ENCODE data around the gene IGFN1. TPM values are rescaled to one million over a fixed set of nuclear protein-coding genes. Genes with fewer than 3 reads are reported as not detected.

Gene IGFN1
- total and polyA plus RNA-seq, 9 of the 15 experiments (the other 6 are each of a cell fraction or from before 2014, with no cell fraction given), result 0.04 TPM; not detected in 8

- TF ChIP-seq MGA (IDR thresholded peaks at IDR 0.05) (no peak), BRD4 (IDR thresholded peaks at IDR 0.05) (no peak), EWSR1 (IDR thresholded peaks at IDR 0.05; ENCODE audit: borderline replicate concordance, low read depth, partially characterized antibody) (no peak), RBM34 (IDR thresholded peaks at IDR 0.05; ENCODE audit: borderline replicate concordance, insufficient read depth, low read length) (no peak)
These were observed 16.9 kb upstream of the IGFN1 start (continued) for GRCh38 chr1:201173736-201174135.

Data from K562 (cell line).